Gastrocnemius medialis (tissue), 4 donors: ENCODE results near the gene ATP5F1A.

Experiments used
- CTCF ChIP-seq, 5 experiments: fragments of 450-650 bp in 3 of 5; fragments of 200-600 bp in 2 of 5; sonication (generic) in 2 of 5; IDR thresholded peaks in 4 of 5; conservative IDR thresholded peaks in 1 of 5; 1 replicate in 4 of 5; 2 replicates in 1 of 5; pipeline ENCODE4 v1.5.1; 2016 to 2019; ENCODE audit warnings: antibody characterized with exemption in 5 of 5, mild to moderate bottlenecking in 3 of 5, moderate library complexity in 3 of 5
- POLR2A ChIP-seq, 2 donors: fragments of 450-650 bp; IDR thresholded peaks; one replicate each; pipeline ENCODE4 v1.6.1; 2017; ENCODE audit warnings: antibody characterized with exemption in 2 of 2, mild to moderate bottlenecking in 2 of 2, moderate library complexity in 2 of 2

GRCh38 chr18:46134920-46135675, 37.0 kb upstream of the ATP5F1A start:
- TF ChIP-seq CTCF (IDR thresholded peaks at IDR 0.05 in 4 of 5, conservative IDR thresholded peaks at IDR 0.05 in 1 of 5) = no peak
- TF ChIP-seq POLR2A (IDR thresholded peaks at IDR 0.05) = no peak
